Neural cell (in vitro differentiated cells): ENCODE measurements around the gene FLT1. TPM values are rescaled to one million over a fixed set of nuclear protein-coding genes. Genes with fewer than 3 reads are reported as not detected.

Experiments used
- H2AFZ ChIP-seq: fragments of 200-600, 300-800 bp; sonication (generic), shearing (Covaris generic); 2 replicates; pipeline ENCODE4 v1.6.0; 2014; ENCODE audit warnings: low read depth, mild to moderate bottlenecking, antibody characterized with exemption, low read length, moderate library complexity
- H3F3A ChIP-seq: fragments of 200-600 bp; shearing (Covaris generic); 2 replicates; pipeline ENCODE4 v1.6.1; 2016; ENCODE audit warnings: mild to moderate bottlenecking, moderate library complexity, mixed read lengths, antibody characterized with exemption, low read length; ENCODE audit not compliant: insufficient read depth, poor library complexity, severe bottlenecking
- H3K27ac ChIP-seq: fragments of 200-600, 300-800 bp; sonication (generic), shearing (Covaris generic); 2 replicates; pipeline ENCODE4 v1.5.1; 2014; ENCODE audit warnings: mild to moderate bottlenecking, low read length, moderate library complexity
- H3K27me3 ChIP-seq: fragments of 300-800, 200-600 bp; sonication (generic), shearing (Covaris generic); 2 replicates; pipeline ENCODE4 v1.6.0; 2014; ENCODE audit warnings: mild to moderate bottlenecking, low read depth, low read length, moderate library complexity; ENCODE audit not compliant: insufficient read depth
- H3K36me3 ChIP-seq: fragments of 300-800, 200-600 bp; sonication (generic), shearing (Covaris generic); 2 replicates; pipeline ENCODE4 v1.5.1; 2014; ENCODE audit warnings: mild to moderate bottlenecking, antibody characterized with exemption, low read length, moderate library complexity; ENCODE audit not compliant: insufficient read depth
- H3K4me2 ChIP-seq: fragments of 300-800, 200-600 bp; sonication (generic), shearing (Covaris generic); 2 replicates; pipeline ENCODE4 v1.6.0; 2014; ENCODE audit warnings: mild to moderate bottlenecking, low read length
- H3K4me3 ChIP-seq: fragments of 300-800, 200-600 bp; sonication (generic), shearing (Covaris generic); 2 replicates; pipeline ENCODE4 v1.5.1; 2014; ENCODE audit warnings: mild to moderate bottlenecking, low read length, moderate library complexity
- H3K79me2 ChIP-seq: fragments of 200-600 bp; shearing (Covaris generic); replicated peaks from 2 replicates; pipeline ENCODE4 v1.6.0; 2014; ENCODE audit warnings: mild to moderate bottlenecking, low read length, moderate library complexity; ENCODE audit not compliant: insufficient read depth
- H3K9ac ChIP-seq: fragments of 300-800, 200-600 bp; sonication (generic), shearing (Covaris generic); 2 replicates; pipeline ENCODE4 v1.6.1; 2016; ENCODE audit warnings: mild to moderate bottlenecking, low read length, mixed read lengths
- H3K9me2 ChIP-seq: fragments of 200-600 bp; shearing (Covaris generic); 2 replicates; pipeline ENCODE4 v1.6.1; 2016; ENCODE audit warnings: mild to moderate bottlenecking, low read length, mixed read lengths; ENCODE audit not compliant: insufficient read depth
- H3K9me3 ChIP-seq: fragments of 200-600, 300-800 bp; sonication (generic), shearing (Covaris generic); 2 replicates; pipeline ENCODE4 v1.6.1; 2016; ENCODE audit warnings: mild to moderate bottlenecking, mixed run types, low read length, moderate library complexity, mixed read lengths
- H4K20me1 ChIP-seq: fragments of 200-600 bp; shearing (Covaris generic); 2 replicates; pipeline ENCODE4 v1.6.1; 2016; ENCODE audit warnings: mild to moderate bottlenecking, mixed run types; ENCODE audit not compliant: insufficient read depth
- EP300 ChIP-seq: fragments of 450-650 bp; conservative IDR thresholded peaks from 2 replicates; pipeline ENCODE4 v1.6.1; 2014; ENCODE audit warnings: antibody characterized with exemption, mild to moderate bottlenecking, moderate library complexity; ENCODE audit not compliant: poor library complexity, severe bottlenecking
- EZH2 ChIP-seq: fragments of 200-600, 300-800 bp; shearing (Covaris generic), sonication (generic); IDR thresholded peaks from 2 replicates; pipeline ENCODE4 v1.6.1; 2014; ENCODE audit warnings: antibody characterized with exemption, low read length, borderline replicate concordance, mild to moderate bottlenecking; ENCODE audit not compliant: insufficient read depth, poor library complexity, severe bottlenecking
- MXI1 ChIP-seq: fragments of 450-650 bp; conservative IDR thresholded peaks from 2 replicates; pipeline ENCODE4 v1.6.1; 2014; ENCODE audit warnings: antibody characterized with exemption, mild to moderate bottlenecking; ENCODE audit not compliant: poor library complexity, severe bottlenecking
- POLR2AphosphoS5 ChIP-seq: IDR thresholded peaks from 2 replicates; pipeline ENCODE4 v1.6.1; 2012
- RAD21 ChIP-seq: fragments of 450-650 bp; conservative IDR thresholded peaks from 2 replicates; pipeline ENCODE4 v1.6.1; 2014; ENCODE audit warnings: antibody characterized with exemption, mild to moderate bottlenecking, moderate library complexity
- SMC3 ChIP-seq: fragments of 450-650 bp; conservative IDR thresholded peaks from 2 replicates; pipeline ENCODE4 v1.6.1; 2014; ENCODE audit warnings: antibody characterized with exemption, mild to moderate bottlenecking, moderate library complexity; ENCODE audit not compliant: poor library complexity
- TAF1 ChIP-seq: IDR thresholded peaks from 2 replicates; pipeline ENCODE4 v1.6.1; 2012; ENCODE audit warnings: low read depth
- polyA plus RNA-seq: library from polyadenylated mRNA; depleted of rRNA; stranded (reverse); fragments of >200 nt; gene quantifications from 2 replicates; pipeline ENCODE4 v1.2.3, GENCODE V29; 2014
- TF ChIP-seq, protein P1 (sequence below): fragments of 450-650 bp; IDR thresholded peaks from 2 replicates; pipeline ENCODE4 v1.5.1; 2014; ENCODE audit warnings: antibody characterized with exemption, mild to moderate bottlenecking, moderate library complexity; ENCODE audit not compliant: poor library complexity, severe bottlenecking
- TF ChIP-seq, protein P2 (sequence below): IDR thresholded peaks from 2 replicates; pipeline ENCODE4 v1.6.1; 2012; ENCODE audit warnings: borderline replicate concordance

FLT1 gene
- polyA plus RNA-seq, 1 donor from 2014 or later = not detected

DNA sequence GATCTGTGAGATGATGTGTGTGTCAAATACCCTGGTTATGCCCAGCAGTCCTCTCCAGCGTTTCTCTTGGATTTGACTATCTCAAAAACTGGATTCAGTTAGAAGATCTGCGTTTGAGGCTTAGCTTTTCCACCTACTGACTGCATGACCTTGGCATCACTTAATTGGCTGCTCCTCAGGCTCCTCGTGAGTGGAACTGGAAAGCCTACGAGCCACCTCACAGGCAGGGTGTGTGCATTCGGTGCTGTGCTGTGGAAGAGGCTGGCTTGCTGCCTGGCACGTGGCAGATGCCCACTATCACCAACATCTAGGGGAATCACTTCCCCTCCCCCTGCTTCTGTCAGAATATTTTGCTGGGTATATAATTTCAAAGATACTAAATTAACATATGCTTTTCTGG lies 25.6 kb downstream of the FLT1 start:
- no peak overlapping the region for H3K4me3 ChIP-seq
- H3K79me2 ChIP-seq = no peaks in the 10 kb centered on the region
- no peak overlapping the region for H2AFZ ChIP-seq
- no peaks in the 10 kb centered on the region for H3K36me3 ChIP-seq
- no peak overlapping the region for H3K27ac ChIP-seq
- H3F3A ChIP-seq = no peaks in the 10 kb centered on the region
- H3K4me2 ChIP-seq = no peak overlapping the region
- TF ChIP-seq EP300 (no peak), MXI1 (no peak), POLR2AphosphoS5 (no peak), TAF1 (no peak), EZH2 (no peak), RAD21 (no peak), SMC3 (no peak)
- TF ChIP-seq, protein P1, sequence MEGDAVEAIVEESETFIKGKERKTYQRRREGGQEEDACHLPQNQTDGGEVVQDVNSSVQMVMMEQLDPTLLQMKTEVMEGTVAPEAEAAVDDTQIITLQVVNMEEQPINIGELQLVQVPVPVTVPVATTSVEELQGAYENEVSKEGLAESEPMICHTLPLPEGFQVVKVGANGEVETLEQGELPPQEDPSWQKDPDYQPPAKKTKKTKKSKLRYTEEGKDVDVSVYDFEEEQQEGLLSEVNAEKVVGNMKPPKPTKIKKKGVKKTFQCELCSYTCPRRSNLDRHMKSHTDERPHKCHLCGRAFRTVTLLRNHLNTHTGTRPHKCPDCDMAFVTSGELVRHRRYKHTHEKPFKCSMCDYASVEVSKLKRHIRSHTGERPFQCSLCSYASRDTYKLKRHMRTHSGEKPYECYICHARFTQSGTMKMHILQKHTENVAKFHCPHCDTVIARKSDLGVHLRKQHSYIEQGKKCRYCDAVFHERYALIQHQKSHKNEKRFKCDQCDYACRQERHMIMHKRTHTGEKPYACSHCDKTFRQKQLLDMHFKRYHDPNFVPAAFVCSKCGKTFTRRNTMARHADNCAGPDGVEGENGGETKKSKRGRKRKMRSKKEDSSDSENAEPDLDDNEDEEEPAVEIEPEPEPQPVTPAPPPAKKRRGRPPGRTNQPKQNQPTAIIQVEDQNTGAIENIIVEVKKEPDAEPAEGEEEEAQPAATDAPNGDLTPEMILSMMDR = no peak
- TF ChIP-seq, protein P2, sequence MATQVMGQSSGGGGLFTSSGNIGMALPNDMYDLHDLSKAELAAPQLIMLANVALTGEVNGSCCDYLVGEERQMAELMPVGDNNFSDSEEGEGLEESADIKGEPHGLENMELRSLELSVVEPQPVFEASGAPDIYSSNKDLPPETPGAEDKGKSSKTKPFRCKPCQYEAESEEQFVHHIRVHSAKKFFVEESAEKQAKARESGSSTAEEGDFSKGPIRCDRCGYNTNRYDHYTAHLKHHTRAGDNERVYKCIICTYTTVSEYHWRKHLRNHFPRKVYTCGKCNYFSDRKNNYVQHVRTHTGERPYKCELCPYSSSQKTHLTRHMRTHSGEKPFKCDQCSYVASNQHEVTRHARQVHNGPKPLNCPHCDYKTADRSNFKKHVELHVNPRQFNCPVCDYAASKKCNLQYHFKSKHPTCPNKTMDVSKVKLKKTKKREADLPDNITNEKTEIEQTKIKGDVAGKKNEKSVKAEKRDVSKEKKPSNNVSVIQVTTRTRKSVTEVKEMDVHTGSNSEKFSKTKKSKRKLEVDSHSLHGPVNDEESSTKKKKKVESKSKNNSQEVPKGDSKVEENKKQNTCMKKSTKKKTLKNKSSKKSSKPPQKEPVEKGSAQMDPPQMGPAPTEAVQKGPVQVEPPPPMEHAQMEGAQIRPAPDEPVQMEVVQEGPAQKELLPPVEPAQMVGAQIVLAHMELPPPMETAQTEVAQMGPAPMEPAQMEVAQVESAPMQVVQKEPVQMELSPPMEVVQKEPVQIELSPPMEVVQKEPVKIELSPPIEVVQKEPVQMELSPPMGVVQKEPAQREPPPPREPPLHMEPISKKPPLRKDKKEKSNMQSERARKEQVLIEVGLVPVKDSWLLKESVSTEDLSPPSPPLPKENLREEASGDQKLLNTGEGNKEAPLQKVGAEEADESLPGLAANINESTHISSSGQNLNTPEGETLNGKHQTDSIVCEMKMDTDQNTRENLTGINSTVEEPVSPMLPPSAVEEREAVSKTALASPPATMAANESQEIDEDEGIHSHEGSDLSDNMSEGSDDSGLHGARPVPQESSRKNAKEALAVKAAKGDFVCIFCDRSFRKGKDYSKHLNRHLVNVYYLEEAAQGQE = no peak
- no peaks in the 10 kb centered on the region for H3K9me3 ChIP-seq
- no peak overlapping the region for H3K9ac ChIP-seq
- no peaks in the 10 kb centered on the region for H3K9me2 ChIP-seq
- no peaks in the 10 kb centered on the region for H3K27me3 ChIP-seq
- H4K20me1 ChIP-seq = no peaks in the 10 kb centered on the region

DNA sequence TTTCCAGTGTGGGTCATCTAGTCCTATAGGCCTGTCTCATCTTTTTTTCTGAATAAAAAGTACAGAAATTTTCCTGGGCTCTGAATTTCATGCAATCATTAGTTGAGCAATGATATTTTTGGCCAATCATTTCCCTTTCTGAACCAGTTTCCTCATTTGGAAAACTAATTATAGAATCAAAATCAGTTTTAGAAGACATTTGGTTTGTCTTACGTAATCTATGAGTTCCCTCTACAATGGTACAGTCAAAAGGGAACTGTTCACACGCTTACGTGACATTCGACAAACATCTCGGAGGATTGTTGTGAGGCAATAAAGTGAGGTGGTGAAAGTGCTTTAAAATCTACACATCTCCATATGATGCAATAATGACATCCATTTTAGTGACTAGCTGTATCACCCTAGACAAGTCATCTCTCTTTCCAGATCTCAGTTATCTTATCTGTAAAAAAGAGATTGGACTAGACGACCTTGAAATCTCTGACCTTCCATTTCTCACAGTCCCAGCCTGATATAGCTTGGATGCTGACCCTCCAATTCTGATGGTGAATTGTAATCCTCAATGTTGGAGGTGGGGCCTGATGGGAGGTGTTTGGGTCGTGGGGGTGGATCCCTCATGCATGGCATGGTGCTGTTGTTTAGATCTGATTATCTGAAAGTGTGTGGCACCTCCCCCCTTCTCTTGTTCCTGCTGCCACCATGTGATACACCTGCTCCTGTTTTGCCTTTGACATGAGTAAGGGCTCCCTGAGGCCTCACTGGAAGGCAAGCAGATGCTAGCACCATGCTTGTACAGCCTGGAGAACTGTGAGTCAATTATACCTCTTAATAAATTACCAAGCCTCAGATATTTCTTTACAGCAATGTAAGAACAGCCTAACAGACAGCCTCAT lies 26.7 kb downstream of the FLT1 start:
- H3K27ac ChIP-seq = no peak overlapping the region
- H3K4me3 ChIP-seq = no peak overlapping the region
- no peaks in the 10 kb centered on the region for H3K79me2 ChIP-seq
- H3K27me3 ChIP-seq = no peaks in the 10 kb centered on the region
- no peaks in the 10 kb centered on the region for H3K9me2 ChIP-seq
- H3K9me3 ChIP-seq = no peaks in the 10 kb centered on the region
- no peaks in the 10 kb centered on the region for H3F3A ChIP-seq
- TF ChIP-seq TAF1 (no peak), MXI1 (no peak), RAD21 (no peak), EP300 (no peak), EZH2 (no peak), POLR2AphosphoS5 (no peak), SMC3 (no peak)
- TF ChIP-seq, protein P2 = no peak
- TF ChIP-seq, protein P1 = no peak
- no peak overlapping the region for H2AFZ ChIP-seq
- no peak overlapping the region for H3K9ac ChIP-seq
- no peaks in the 10 kb centered on the region for H3K36me3 ChIP-seq
- no peak overlapping the region for H3K4me2 ChIP-seq
- no peaks in the 10 kb centered on the region for H4K20me1 ChIP-seq
